Vagina (tissue), 2 donors: ENCODE data around the gene TAS2R10.

ENCODE experiments used
- POLR2A ChIP-seq, 2 donors: fragments of 450-650 bp; IDR thresholded peaks; one replicate each; pipeline ENCODE4 v1.6.1; 2017; ENCODE audit warnings: antibody characterized with exemption in 2 of 2, mild to moderate bottlenecking in 2 of 2, moderate library complexity in 2 of 2
- TF ChIP-seq, protein P1 (sequence below), 3 experiments: fragments of 450-650 bp in 2 of 3; fragments of 200-600 bp in 1 of 3; sonication (generic) in 1 of 3; IDR thresholded peaks; one replicate each; pipeline ENCODE4 v1.5.1; 2017 to 2019; ENCODE audit warnings: antibody characterized with exemption in 3 of 3, mild to moderate bottlenecking in 2 of 3, moderate library complexity in 2 of 3

- TF ChIP-seq, protein P1, sequence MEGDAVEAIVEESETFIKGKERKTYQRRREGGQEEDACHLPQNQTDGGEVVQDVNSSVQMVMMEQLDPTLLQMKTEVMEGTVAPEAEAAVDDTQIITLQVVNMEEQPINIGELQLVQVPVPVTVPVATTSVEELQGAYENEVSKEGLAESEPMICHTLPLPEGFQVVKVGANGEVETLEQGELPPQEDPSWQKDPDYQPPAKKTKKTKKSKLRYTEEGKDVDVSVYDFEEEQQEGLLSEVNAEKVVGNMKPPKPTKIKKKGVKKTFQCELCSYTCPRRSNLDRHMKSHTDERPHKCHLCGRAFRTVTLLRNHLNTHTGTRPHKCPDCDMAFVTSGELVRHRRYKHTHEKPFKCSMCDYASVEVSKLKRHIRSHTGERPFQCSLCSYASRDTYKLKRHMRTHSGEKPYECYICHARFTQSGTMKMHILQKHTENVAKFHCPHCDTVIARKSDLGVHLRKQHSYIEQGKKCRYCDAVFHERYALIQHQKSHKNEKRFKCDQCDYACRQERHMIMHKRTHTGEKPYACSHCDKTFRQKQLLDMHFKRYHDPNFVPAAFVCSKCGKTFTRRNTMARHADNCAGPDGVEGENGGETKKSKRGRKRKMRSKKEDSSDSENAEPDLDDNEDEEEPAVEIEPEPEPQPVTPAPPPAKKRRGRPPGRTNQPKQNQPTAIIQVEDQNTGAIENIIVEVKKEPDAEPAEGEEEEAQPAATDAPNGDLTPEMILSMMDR (IDR thresholded peaks at IDR 0.05), result no peak
- no peak for TF ChIP-seq POLR2A (IDR thresholded peaks at IDR 0.05)
These were observed 16.1 kb downstream of the TAS2R10 start, which contains the start of gene TAS2R9 for GRCh38 chr12:10810068-10810467.
